Neural cell (in vitro differentiated cells): ENCODE data around the gene BTBD3.

Experiments used
- CTCF ChIP-seq: fragments of 450-650 bp; IDR thresholded peaks from 2 replicates; pipeline ENCODE4 v1.5.1; 2014; ENCODE audit warnings: antibody characterized with exemption, mild to moderate bottlenecking, moderate library complexity; ENCODE audit not compliant: poor library complexity, severe bottlenecking
- EZH2 ChIP-seq: fragments of 200-600, 300-800 bp; shearing (Covaris generic), sonication (generic); IDR thresholded peaks from 2 replicates; pipeline ENCODE4 v1.6.1; 2014; ENCODE audit warnings: antibody characterized with exemption, low read length, borderline replicate concordance, mild to moderate bottlenecking; ENCODE audit not compliant: insufficient read depth, poor library complexity, severe bottlenecking
- SMC3 ChIP-seq: fragments of 450-650 bp; conservative IDR thresholded peaks from 2 replicates; pipeline ENCODE4 v1.6.1; 2014; ENCODE audit warnings: antibody characterized with exemption, mild to moderate bottlenecking, moderate library complexity; ENCODE audit not compliant: poor library complexity
- TAF1 ChIP-seq: IDR thresholded peaks from 2 replicates; pipeline ENCODE4 v1.6.1; 2012; ENCODE audit warnings: low read depth
- TF ChIP-seq, protein P1 (sequence below): IDR thresholded peaks from 2 replicates; pipeline ENCODE4 v1.6.1; 2012; ENCODE audit warnings: borderline replicate concordance

GRCh38 chr20:11965602-11966001 lies 47.9 kb downstream of the BTBD3 start:
- TF ChIP-seq SMC3 (no peak), CTCF (no peak), TAF1 (no peak), EZH2 (no peak)
- TF ChIP-seq, protein P1, sequence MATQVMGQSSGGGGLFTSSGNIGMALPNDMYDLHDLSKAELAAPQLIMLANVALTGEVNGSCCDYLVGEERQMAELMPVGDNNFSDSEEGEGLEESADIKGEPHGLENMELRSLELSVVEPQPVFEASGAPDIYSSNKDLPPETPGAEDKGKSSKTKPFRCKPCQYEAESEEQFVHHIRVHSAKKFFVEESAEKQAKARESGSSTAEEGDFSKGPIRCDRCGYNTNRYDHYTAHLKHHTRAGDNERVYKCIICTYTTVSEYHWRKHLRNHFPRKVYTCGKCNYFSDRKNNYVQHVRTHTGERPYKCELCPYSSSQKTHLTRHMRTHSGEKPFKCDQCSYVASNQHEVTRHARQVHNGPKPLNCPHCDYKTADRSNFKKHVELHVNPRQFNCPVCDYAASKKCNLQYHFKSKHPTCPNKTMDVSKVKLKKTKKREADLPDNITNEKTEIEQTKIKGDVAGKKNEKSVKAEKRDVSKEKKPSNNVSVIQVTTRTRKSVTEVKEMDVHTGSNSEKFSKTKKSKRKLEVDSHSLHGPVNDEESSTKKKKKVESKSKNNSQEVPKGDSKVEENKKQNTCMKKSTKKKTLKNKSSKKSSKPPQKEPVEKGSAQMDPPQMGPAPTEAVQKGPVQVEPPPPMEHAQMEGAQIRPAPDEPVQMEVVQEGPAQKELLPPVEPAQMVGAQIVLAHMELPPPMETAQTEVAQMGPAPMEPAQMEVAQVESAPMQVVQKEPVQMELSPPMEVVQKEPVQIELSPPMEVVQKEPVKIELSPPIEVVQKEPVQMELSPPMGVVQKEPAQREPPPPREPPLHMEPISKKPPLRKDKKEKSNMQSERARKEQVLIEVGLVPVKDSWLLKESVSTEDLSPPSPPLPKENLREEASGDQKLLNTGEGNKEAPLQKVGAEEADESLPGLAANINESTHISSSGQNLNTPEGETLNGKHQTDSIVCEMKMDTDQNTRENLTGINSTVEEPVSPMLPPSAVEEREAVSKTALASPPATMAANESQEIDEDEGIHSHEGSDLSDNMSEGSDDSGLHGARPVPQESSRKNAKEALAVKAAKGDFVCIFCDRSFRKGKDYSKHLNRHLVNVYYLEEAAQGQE = no peak
